Smooth muscle cell of the pulmonary artery (primary cell): ENCODE results near the gene NGLY1. TPM values are rescaled to one million over a fixed set of nuclear protein-coding genes. Genes with fewer than 3 reads are reported as not detected.

ENCODE experiments used
- total RNA-seq: library from RNA; depleted of rRNA; stranded (reverse); fragments of >200 nt; gene quantifications from 2 replicates; pipeline ENCODE4 v1.2.3, GENCODE V29; 2014

Gene NGLY1
- total RNA-seq, result 30.4 and 34.9 TPM in 2 replicates

GRCh38 chr3:25782938-25783660, at the start of gene NGLY1:
TSS of gene NGLY1 (minus strand) at chr3:25783443. CDS start at chr3:25783390, 53 bp downstream.

GRCh38 chr3:25789596-25790556, 6.6 kb upstream of the NGLY1 start, which contains the start of gene OXSM:
TSS of gene OXSM (plus strand) at chr3:25790090. CDS start at chr3:25791021, 931 bp downstream.

Other genes with a start within 250 kb of the NGLY1 start
- 61.8 and 81.7 TPM in 2 replicates for gene TOP2B, start 118.5 kb downstream of the NGLY1 start, total RNA-seq
- gene OXSM, start 6.6 kb upstream of the NGLY1 start, total RNA-seq, result 9.8 and 10.0 TPM in 2 replicates